OCI-LY3 (cell line): ENCODE data around the gene CPEB3.

Experiments
- H2AFZ ChIP-seq: fragments of 200-600, 300-600 bp; shearing (Covaris generic); 2 replicates; pipeline ENCODE4 v1.6.0; 2014; ENCODE audit warnings: antibody characterized with exemption, low read depth, low read length
- H3K27ac ChIP-seq: fragments of 200-600, 300-600 bp; sonication (generic); 2 replicates; pipeline ENCODE4 v1.5.1; 2014; ENCODE audit warnings: mild to moderate bottlenecking, low read length, moderate library complexity, mixed read lengths
- H3K27me3 ChIP-seq: fragments of 200-600, 300-600 bp; sonication (generic); 2 replicates; pipeline ENCODE4 v1.6.1; 2014; ENCODE audit warnings: low read depth, low read length, mixed read lengths
- H3K36me3 ChIP-seq: fragments of 200-600, 300-600 bp; sonication (generic); replicated peaks from 2 replicates; pipeline ENCODE3; 2014; ENCODE audit warnings: low read depth, low read length, mixed read lengths
- H3K4me1 ChIP-seq: fragments of 300-600, 200-600 bp; sonication (generic); 2 replicates; pipeline ENCODE4 v1.6.1; 2014; ENCODE audit warnings: low read length, mixed read lengths
- H3K4me2 ChIP-seq: fragments of 200-600, 300-600 bp; sonication (generic); 2 replicates; pipeline ENCODE4 v1.6.1; 2014; ENCODE audit warnings: low read length, mixed read lengths
- H3K4me3 ChIP-seq: fragments of 300-600, 200-600 bp; sonication (generic); 2 replicates; pipeline ENCODE4 v1.5.1; 2014; ENCODE audit warnings: antibody characterized with exemption, mild to moderate bottlenecking, low read length, moderate library complexity
- H3K79me2 ChIP-seq: fragments of 300-600, 200-600 bp; shearing (Covaris generic); 2 replicates; pipeline ENCODE4 v1.6.1; 2014; ENCODE audit warnings: mild to moderate bottlenecking, low read length, mixed read lengths
- H3K9ac ChIP-seq: fragments of 300-600, 200-600 bp; shearing (Covaris generic); 2 replicates; pipeline ENCODE4 v1.6.0; 2014; ENCODE audit warnings: mild to moderate bottlenecking, low read length, moderate library complexity
- H3K9me3 ChIP-seq: fragments of 200-600, 300-600 bp; shearing (Covaris generic); 2 replicates; pipeline ENCODE4 v1.6.1; 2014; ENCODE audit warnings: low read length, mixed read lengths; ENCODE audit not compliant: insufficient read depth
- H4K20me1 ChIP-seq: fragments of 200-600, 300-600 bp; sonication (generic); 2 replicates; pipeline ENCODE4 v1.6.1; 2016; ENCODE audit warnings: low read length, mixed read lengths; ENCODE audit not compliant: insufficient read depth
- EZH2phosphoT487 ChIP-seq: fragments of 200-600 bp; shearing (Covaris generic); IDR thresholded peaks from 2 replicates; pipeline ENCODE4 v1.6.1; 2018; ENCODE audit warnings: antibody characterized with exemption, mixed run types, low read depth
- TF ChIP-seq, protein P1 (sequence below): fragments of 200-600, 300-600 bp; sonication (generic); IDR thresholded peaks from 2 replicates; pipeline ENCODE4 v1.5.1; 2014; ENCODE audit warnings: antibody characterized with exemption, low read length, low read depth

The CPEB3 gene

DNA sequence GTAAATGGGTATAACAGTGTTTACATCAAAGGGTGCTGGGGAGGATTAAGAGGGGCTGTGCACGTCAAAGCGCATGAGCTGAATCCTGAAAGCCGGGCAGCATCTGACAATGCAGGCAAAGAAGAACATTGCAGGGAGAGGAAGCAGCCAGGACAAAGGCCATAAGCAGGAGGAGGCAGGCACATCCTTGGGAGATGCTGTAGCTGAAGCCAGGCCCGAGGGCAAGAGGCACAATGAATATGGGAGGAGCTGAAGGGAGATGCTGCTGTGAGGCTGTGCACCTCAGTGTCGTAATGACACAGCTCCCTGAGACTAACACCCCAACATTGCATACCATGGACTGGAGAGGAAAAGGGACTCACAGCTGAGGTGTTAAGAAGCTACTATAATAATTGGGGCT is 238.1 kb downstream of the CPEB3 start:
- no peak overlapping the region for H3K9ac ChIP-seq
- H2AFZ ChIP-seq = no peak overlapping the region
- H3K79me2 ChIP-seq = no peaks in the 10 kb centered on the region
- peaks cover 6% of the 10 kb centered on the region; the same call in 1 of the 2 replicates for H3K4me1 ChIP-seq
- no peak overlapping the region for H3K4me2 ChIP-seq
- H3K27me3 ChIP-seq = no peaks in the 10 kb centered on the region
- no peaks in the 10 kb centered on the region for H3K36me3 ChIP-seq
- TF ChIP-seq, protein P1, sequence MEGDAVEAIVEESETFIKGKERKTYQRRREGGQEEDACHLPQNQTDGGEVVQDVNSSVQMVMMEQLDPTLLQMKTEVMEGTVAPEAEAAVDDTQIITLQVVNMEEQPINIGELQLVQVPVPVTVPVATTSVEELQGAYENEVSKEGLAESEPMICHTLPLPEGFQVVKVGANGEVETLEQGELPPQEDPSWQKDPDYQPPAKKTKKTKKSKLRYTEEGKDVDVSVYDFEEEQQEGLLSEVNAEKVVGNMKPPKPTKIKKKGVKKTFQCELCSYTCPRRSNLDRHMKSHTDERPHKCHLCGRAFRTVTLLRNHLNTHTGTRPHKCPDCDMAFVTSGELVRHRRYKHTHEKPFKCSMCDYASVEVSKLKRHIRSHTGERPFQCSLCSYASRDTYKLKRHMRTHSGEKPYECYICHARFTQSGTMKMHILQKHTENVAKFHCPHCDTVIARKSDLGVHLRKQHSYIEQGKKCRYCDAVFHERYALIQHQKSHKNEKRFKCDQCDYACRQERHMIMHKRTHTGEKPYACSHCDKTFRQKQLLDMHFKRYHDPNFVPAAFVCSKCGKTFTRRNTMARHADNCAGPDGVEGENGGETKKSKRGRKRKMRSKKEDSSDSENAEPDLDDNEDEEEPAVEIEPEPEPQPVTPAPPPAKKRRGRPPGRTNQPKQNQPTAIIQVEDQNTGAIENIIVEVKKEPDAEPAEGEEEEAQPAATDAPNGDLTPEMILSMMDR = no peak
- no peak for TF ChIP-seq EZH2phosphoT487
- H3K9me3 ChIP-seq = no peaks in the 10 kb centered on the region
- no peak overlapping the region for H3K27ac ChIP-seq
- H3K4me3 ChIP-seq = no peak overlapping the region
- no peaks in the 10 kb centered on the region for H4K20me1 ChIP-seq

DNA sequence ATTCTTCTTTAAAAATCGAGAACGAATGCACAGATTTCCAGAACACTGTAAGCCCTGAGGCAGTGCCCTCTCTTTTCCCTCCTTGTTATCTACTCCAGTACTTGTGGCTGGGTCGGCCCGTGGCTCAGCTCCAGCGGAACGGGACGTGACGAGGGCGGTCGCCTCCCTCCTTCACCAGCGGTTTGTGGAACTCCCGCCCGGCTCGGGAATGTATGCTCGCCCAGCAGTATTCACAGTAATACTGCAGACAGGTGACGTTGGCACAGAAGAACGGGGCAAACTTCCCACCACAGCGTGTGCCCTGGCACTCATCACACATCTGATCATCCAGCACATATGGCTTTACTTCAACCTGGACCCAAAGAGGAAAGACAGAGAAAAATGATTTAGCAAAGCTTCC is 238.8 kb downstream of the CPEB3 start:
- TF ChIP-seq EZH2phosphoT487 = no peak
- TF ChIP-seq, protein P1 = no peak
- H3K27ac ChIP-seq = no peak overlapping the region
- no peaks in the 10 kb centered on the region for H3K79me2 ChIP-seq
- no peaks in the 10 kb centered on the region for H3K27me3 ChIP-seq
- no peak overlapping the region for H2AFZ ChIP-seq
- no peak overlapping the region for H3K9ac ChIP-seq
- no peak overlapping the region for H3K4me3 ChIP-seq
- no peak overlapping the region for H3K4me2 ChIP-seq
- no peaks in the 10 kb centered on the region for H3K36me3 ChIP-seq
- H3K4me1 ChIP-seq = peaks cover 7% of the 10 kb centered on the region; the same call in 1 of the 2 replicates
- no peaks in the 10 kb centered on the region for H4K20me1 ChIP-seq
- no peaks in the 10 kb centered on the region for H3K9me3 ChIP-seq

DNA sequence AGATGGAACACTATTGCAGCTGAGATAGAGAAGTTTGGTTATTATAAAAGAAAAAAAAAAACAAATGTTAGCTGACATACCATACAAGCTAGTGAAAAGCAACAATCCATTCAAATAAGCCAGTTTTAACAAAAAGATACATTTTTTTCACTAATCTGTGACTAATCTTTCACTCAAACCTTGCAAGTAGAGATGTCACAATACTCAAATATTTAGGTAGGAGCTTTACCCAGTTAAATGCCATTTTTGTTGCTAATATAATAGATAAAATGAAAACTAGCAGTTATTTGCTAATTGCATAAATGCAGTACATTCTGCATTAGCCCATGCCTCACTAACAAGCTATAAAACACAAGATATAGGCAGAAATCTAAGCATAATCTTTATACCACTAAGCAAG is 243.7 kb downstream of the CPEB3 start:
- Histone ChIP-seq H3K4me3 (no peak overlapping the region), H3K9ac (no peak overlapping the region), H3K27ac (no peak overlapping the region), H3K4me1 (peaks cover 7% of the 10 kb centered on the region; the same call in 1 of the 2 replicates), H3K36me3 (no peaks in the 10 kb centered on the region), H3K79me2 (no peaks in the 10 kb centered on the region), H4K20me1 (no peaks in the 10 kb centered on the region), H3K9me3 (no peaks in the 10 kb centered on the region), H3K27me3 (no peaks in the 10 kb centered on the region), H3K4me2 (no peak overlapping the region), H2AFZ (no peak overlapping the region)
- TF ChIP-seq, protein P1 = no peak
- no peak for TF ChIP-seq EZH2phosphoT487

DNA sequence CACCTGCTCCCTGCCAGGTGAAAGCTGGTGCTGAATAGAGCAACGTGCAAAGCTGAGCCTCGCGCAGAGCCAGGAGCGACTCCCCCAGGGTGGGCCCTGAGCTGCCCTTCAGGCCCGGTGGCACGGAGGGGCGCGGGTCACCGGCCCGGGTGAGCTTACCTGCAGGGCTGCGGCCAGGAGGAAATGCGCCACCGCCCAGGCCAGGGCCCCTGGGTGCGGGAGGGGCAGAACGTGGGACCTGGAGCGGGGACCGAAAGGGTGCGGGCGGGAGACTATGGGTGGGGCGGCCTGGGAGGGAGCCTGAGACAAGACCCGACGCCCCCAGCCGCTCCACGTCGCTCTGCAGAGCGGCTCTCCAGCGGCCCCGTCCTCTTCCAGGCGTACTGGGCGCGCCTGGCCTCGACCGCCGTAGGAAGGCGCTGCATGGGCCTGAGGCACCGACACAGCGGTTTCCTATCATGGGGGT is 245.2 kb downstream of the CPEB3 start:
- Histone ChIP-seq H3K79me2 (no peaks in the 10 kb centered on the region), H3K4me1 (peaks cover 7% of the 10 kb centered on the region; the same call in 1 of the 2 replicates), H3K4me2 (no peak overlapping the region), H3K36me3 (no peaks in the 10 kb centered on the region), H2AFZ (no peak overlapping the region), H3K27ac (no peak overlapping the region), H3K4me3 (no peak overlapping the region), H4K20me1 (no peaks in the 10 kb centered on the region), H3K27me3 (no peaks in the 10 kb centered on the region), H3K9ac (no peak overlapping the region), H3K9me3 (no peaks in the 10 kb centered on the region)
- TF ChIP-seq, protein P1 = no peak
- no peak for TF ChIP-seq EZH2phosphoT487
